Ovary (tissue), 9 donors: ENCODE data around the gene ABTB2. TPM values are rescaled to one million over a fixed set of nuclear protein-coding genes. Genes with fewer than 3 reads are reported as not detected.
"Not testable (repeated sequence)": the region's sequence is repeated elsewhere in the genome, so short reads cannot be mapped to it uniquely, and the experiment has no call there.

Experiments
- DNase-seq, 5 donors: peaks; one replicate each; pipeline ENCODE4 v3.0.0-alpha.2; 2019 to 2020
- H3K27ac ChIP-seq, 2 donors: fragments of 200-600 bp; one replicate each; pipeline versions ENCODE4 v1.5.1 to v1.8.0; 2019 to 2022
- H3K27me3 ChIP-seq: fragments of 200-600 bp; one replicate; pipeline ENCODE4 v1.8.0; 2022
- H3K36me3 ChIP-seq: fragments of 200-600 bp; sonication (generic); one replicate; pipeline ENCODE4 v1.5.1; 2019
- H3K4me1 ChIP-seq: one replicate; pipeline ENCODE4 v1.8.1; 2013; ENCODE audit warnings: mild to moderate bottlenecking, moderate library complexity; ENCODE audit not compliant: insufficient read depth
- H3K4me3 ChIP-seq: fragments of 200-600 bp; sonication (generic); one replicate; pipeline ENCODE4 v1.5.1; 2017
- H3K9me3 ChIP-seq, 2 donors: fragments of 200-600 bp in 1 of 2; sonication (generic) in 1 of 2; one replicate each; pipeline versions ENCODE4 v1.5.1 to v1.8.1; 2013 to 2019; ENCODE audit warnings: mild to moderate bottlenecking in 1 of 2, moderate library complexity in 1 of 2
- CTCF ChIP-seq, 3 donors: fragments of 450-650 bp in 2 of 3; fragments of 200-600 bp in 1 of 3; IDR thresholded peaks; one replicate each; pipeline versions ENCODE4 v1.5.1 to v1.8.0; 2016 to 2022; ENCODE audit warnings: antibody characterized with exemption in 3 of 3, mild to moderate bottlenecking in 1 of 3
- EP300 ChIP-seq: sonication (generic); formaldehyde crosslinking; IDR thresholded peaks from one replicate; pipeline ENCODE4 v1.6.1; 2017; ENCODE audit warnings: antibody characterized with exemption
- POLR2A ChIP-seq: fragments of 450-650 bp; IDR thresholded peaks from one replicate; pipeline ENCODE4 v1.6.1; 2017; ENCODE audit warnings: antibody characterized with exemption, mild to moderate bottlenecking, moderate library complexity
- WGBS, 3 donors: extraction: QIAGEN DNeasy Blood & Tissue Kit in 1 of 3; methylation state at CpG; one replicate each; pipeline versions ENCODE4 v1.1.5 to v1.1.7; 2013 to 2017; 5-methylcytosine and 5-hydroxymethylcytosine counted together
- intact Hi-C, 4 donors: fragments of 100-400 bp; cut with DNase I; formaldehyde crosslinking; loops; one replicate each; pipeline versions ENCODE4 v1.11.0 to v1.15.1; 2022 to 2023
- polyA plus RNA-seq, 2 donors: library from polyadenylated mRNA; stranded (reverse); fragments of 200-250 nt in 1 of 2; fragments of 350-450 nt in 1 of 2; fragmentation: Illumina TruSeq in 1 of 2; extraction: RNeasy Lipid Tissue Mini Kit (QIAGEN cat#74804) in 1 of 2; gene quantifications; one replicate each; pipeline ENCODE4 v1.2.3, GENCODE V29; 2013 to 2014
- total RNA-seq, 7 donors: library from RNA; depleted of rRNA in 2 of 7; stranded (reverse); fragments of >200 nt in 2 of 7; fragmentation: NEBNext Ultra II Directional in 3 of 7; extraction: Animal tissue kit (Norgen Biotek cat#: 25700) in 3 of 7; gene quantifications; one replicate each; pipeline versions ENCODE4 v1.1.0 to v1.2.4, GENCODE V29; 2016 to 2023
- donor health status: DM: no; HTN: no; CAD: no; lungs with moderate emphysema.
- donor health status: DM: no; HTN: no; CAD: no.
- donor health status: Bipolar disorder and iron deficiency.
- donor health status: DM: yes; HTN: yes; CAD: no.
- donor health status: DM: no; HTN: no; CAD: no.
- donor health status: DM: yes; HTN: yes; CAD: no.

The ABTB2 gene
- total and polyA plus RNA-seq, 9 donors, result 1.2 to 7.2 (median 2.6) TPM

- Histone ChIP-seq H3K27me3 (no peaks in the 10 kb centered on the region), H3K9me3 (no peaks in the 10 kb centered on the region), H3K4me1 (no peaks in the 10 kb centered on the region), H3K27ac (no peak overlapping the region), H3K36me3 (no peaks in the 10 kb centered on the region), H3K4me3 (no peak overlapping the region)
- TF ChIP-seq POLR2A, result no peak
- no peak for TF ChIP-seq EP300
- no peak for TF ChIP-seq CTCF (IDR thresholded peaks at IDR 0.05)
- intact Hi-C loops, result no loop called here
- DNase-seq, result no peak
These were observed 135.8 kb downstream of the ABTB2 start for GRCh38 chr11:34222030-34222429.

- Histone ChIP-seq H3K27me3 (no peaks in the 10 kb centered on the region), H3K27ac (no peak overlapping the region), H3K36me3 (no peaks in the 10 kb centered on the region), H3K9me3 (no peaks in the 10 kb centered on the region), H3K4me1 (no peaks in the 10 kb centered on the region), H3K4me3 (no peak overlapping the region)
- intact Hi-C loops, result loop anchor here in 1 of 4 donors (10.0 kb wide), 1 partner anchor 45 kb away; no protein-coding TSS in a partner anchor
- 56 to 82% (median 67%) methylated on average over 5 of the region's 5 CpGs for WGBS, 3 donors
- no peak for DNase-seq
- TF ChIP-seq CTCF (IDR thresholded peaks at IDR 0.05), result no peak
- TF ChIP-seq POLR2A, result no peak
- TF ChIP-seq EP300, result no peak
These were observed 137.9 kb downstream of the ABTB2 start for GRCh38 chr11:34219941-34220370.

- TF ChIP-seq CTCF (IDR thresholded peaks at IDR 0.05) (no peak), POLR2A (no peak), EP300 (no peak)
- no peak overlapping the region for H3K27ac ChIP-seq
- H3K4me3 ChIP-seq, result no peak overlapping the region
- H3K27me3 ChIP-seq, result no peaks in the 10 kb centered on the region
- 83 to 97% (median 88%) methylated on average over 1 of the region's 1 CpG for WGBS, 3 donors
- H3K36me3 ChIP-seq, result no peaks in the 10 kb centered on the region
- H3K4me1 ChIP-seq, result no peaks in the 10 kb centered on the region
- intact Hi-C loops, result loop anchor here in 1 of 4 donors (10.0 kb wide), 1 partner anchor 46 kb away; no protein-coding TSS in a partner anchor
- no peak for DNase-seq
- no peaks in the 10 kb centered on the region for H3K9me3 ChIP-seq
These were observed 138.5 kb downstream of the ABTB2 start for GRCh38 chr11:34219279-34219678.

- H3K27ac ChIP-seq, H3K36me3 ChIP-seq, H3K9me3 ChIP-seq, H3K4me1 ChIP-seq, H3K4me3 ChIP-seq, H3K27me3 ChIP-seq, DNase-seq: not testable (repeated sequence)
- 98 to 100% (median 99%) methylated on average over 2 of the region's 2 CpGs for WGBS, 3 donors
- intact Hi-C loops, result loop anchor here in 1 of 4 donors (10.0 kb wide), 1 partner anchor 46 kb away; no protein-coding TSS in a partner anchor
These were observed 139.1 kb downstream of the ABTB2 start for GRCh38 chr11:34218756-34219155.

GRCh38 chr11:34218067-34218466, 139.7 kb downstream of the ABTB2 start:
- Histone ChIP-seq H3K36me3 (no peaks in the 10 kb centered on the region), H3K27ac (no peak overlapping the region), H3K4me1 (no peaks in the 10 kb centered on the region), H3K4me3 (no peak overlapping the region), H3K9me3 (no peaks in the 10 kb centered on the region), H3K27me3 (no peaks in the 10 kb centered on the region)
- TF ChIP-seq POLR2A (no peak), CTCF (IDR thresholded peaks at IDR 0.05) (no peak), EP300 (no peak)
- intact Hi-C loops, result loop anchor here in 1 of 4 donors (10.0 kb wide), 1 partner anchor 47 kb away; no protein-coding TSS in a partner anchor
- no peak for DNase-seq
